Left kidney (tissue), 8 donors: ENCODE measurements around the gene SLC44A3. TPM values are rescaled to one million over a fixed set of nuclear protein-coding genes. Genes with fewer than 3 reads are reported as not detected.
A peak's percentile ranks its signal among the peaks of the same experiment; 100 is the strongest.

Experiments used
- DNase-seq: peaks from one replicate; pipeline ENCODE4 v3.0.0-alpha.2; 2013
- long read RNA-seq, 8 donors: transcript quantifications; one replicate each; lab custom pipeline, GENCODE V29; 2026
- polyA plus RNA-seq: library from polyadenylated mRNA; unstranded; fragments of 120-200 nt; gene quantifications from one replicate; pipeline ENCODE4 v1.2.1, GENCODE V29; 2013; ENCODE audit not compliant: insufficient read length

SLC44A3 gene
- 89.4 TPM for polyA plus RNA-seq
- long read RNA-seq, donor 1, partial matches to known transcripts: 382 of 419 reads
- long read RNA-seq, donor 1, other reads (novel, unspliced or antisense): 34 of 419 reads
- long read RNA-seq, donor 2, partial matches to known transcripts: 16 of 24 reads
- long read RNA-seq, donor 2, other reads (novel, unspliced or antisense): 0 of 24 reads
- long read RNA-seq, donor 3, partial matches to known transcripts: 10 of 16 reads
- long read RNA-seq, donor 3, other reads (novel, unspliced or antisense): 0 of 16 reads
- long read RNA-seq, donor 4, partial matches to known transcripts: 75 of 76 reads
- long read RNA-seq, donor 4, other reads (novel, unspliced or antisense): 0 of 76 reads
- long read RNA-seq, donor 5, transcript SLC44A3-204 (14 exons, 2,061 nt): major isoform, 5 of 36 reads
- long read RNA-seq, donor 5, partial matches to known transcripts: 26 of 36 reads
- long read RNA-seq, donor 5, other reads (novel, unspliced or antisense): 0 of 36 reads
- long read RNA-seq, donor 6, partial matches to known transcripts: 8 of 13 reads
- long read RNA-seq, donor 6, other reads (novel, unspliced or antisense): 0 of 13 reads
- long read RNA-seq, donor 7, transcript SLC44A3-201 (15 exons, 2,388 nt): major isoform, 6 of 26 reads
- long read RNA-seq, donor 7, partial matches to known transcripts: 11 of 26 reads
- long read RNA-seq, donor 7, other reads (novel, unspliced or antisense): 5 of 26 reads
- long read RNA-seq, donor 8, partial matches to known transcripts: 0 of 1 reads
- long read RNA-seq, donor 8, other reads (novel, unspliced or antisense): 0 of 1 reads

- DNase-seq: no peak
Observed at GRCh38 chr1:94819945-94820746, at the start of gene SLC44A3. SLC44A3 (plus strand) TSS chr1:94820357; CDS start chr1:94820452, 95 bp downstream.

DNA sequence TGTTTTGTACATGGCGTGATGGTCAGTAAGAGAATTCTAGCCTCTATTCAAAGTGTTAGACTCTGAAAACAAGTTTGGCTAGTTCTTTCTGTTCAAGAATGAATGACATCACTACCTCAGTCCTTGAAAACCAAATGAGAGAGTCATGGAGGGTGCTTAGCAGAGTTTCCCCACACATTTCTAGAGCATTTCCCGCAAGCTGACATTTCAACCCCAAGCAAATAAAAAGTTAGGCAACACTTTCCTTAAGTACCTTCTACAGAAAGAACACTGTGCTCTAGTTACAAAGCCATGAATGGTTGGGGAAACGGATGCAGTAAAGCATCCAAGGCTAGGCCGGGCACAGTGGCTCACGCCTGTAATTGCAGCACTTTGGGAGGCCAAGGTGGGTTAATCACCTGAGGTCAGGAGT lies 47.9 kb upstream of the SLC44A3 start:
- no peak for DNase-seq

- DNase-seq: no peak
Observed at GRCh38 chr1:94772845-94773244, 47.3 kb upstream of the SLC44A3 start.

DNA sequence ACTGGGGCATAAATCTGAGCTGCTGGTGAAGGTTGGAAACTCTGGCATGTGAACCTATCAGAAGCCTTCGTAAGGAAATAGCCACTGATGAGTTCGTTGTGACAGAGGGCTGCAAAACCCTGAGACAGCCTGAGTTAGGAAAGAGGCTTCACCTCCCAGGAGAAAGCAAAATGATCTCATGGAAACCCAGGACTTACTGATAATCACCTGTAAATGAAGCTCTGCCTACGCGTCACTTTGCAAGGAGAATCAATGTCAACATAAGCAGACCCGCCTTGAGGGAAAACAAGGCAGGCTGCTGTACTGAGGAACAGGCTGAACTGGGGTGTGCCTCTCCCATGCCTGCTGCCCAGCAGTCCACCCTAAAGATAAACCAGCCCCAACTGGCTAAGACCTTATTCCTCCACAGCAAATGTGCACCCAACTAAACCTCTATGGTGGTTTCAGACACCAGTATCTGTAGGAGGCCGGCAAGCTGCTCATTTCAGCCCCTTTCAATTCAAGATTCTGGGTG lies 46.8 kb upstream of the SLC44A3 start:
- DNase-seq: no peak

GRCh38 chr1:94773931-94774422 lies 46.2 kb upstream of the SLC44A3 start:
- peak; percentile 33 for DNase-seq

- no peak for DNase-seq
Observed at GRCh38 chr1:94776474-94776873, 43.7 kb upstream of the SLC44A3 start.

DNA sequence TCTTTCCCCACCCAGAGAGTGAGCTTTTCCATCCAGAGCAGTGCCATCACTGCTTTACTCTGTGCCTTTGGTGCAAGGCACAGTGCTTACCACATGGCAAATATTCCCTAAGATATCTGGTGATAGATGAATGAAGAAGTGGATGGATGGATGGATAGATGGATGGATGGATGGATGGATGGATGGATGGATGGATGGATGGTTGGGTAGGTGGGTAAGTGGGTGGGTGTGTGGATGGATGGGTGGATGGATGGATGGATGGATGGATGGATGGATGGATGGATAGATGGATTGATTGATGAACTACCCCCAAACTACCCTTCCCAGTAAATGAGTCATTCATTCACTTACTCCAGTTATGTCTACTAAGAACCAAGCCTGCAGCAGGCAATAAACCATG lies 42.9 kb upstream of the SLC44A3 start:
- no peak for DNase-seq

DNA sequence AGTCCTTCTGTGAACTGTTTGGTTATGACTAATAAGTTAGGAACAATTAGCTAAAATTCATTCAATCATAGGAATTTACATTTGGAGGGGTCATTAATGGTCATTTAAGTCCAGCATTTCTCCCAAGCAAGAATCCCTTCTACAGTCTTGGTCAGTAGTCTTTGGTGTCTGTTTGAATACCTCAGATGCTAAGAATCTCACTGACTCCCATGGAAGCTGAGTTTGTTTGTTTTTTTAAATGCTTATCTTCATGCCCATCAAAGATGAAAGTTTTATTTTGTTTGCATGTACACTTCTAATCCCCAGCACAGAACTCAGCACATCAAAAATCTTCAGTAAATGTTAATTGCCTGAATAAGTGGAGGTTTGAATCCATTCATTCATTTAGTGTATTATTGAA lies 41.3 kb upstream of the SLC44A3 start:
- DNase-seq: no peak

- peak; percentile 46 for DNase-seq
Observed at GRCh38 chr1:94783342-94784189, 36.6 kb upstream of the SLC44A3 start.

- no peak for DNase-seq
Observed at GRCh38 chr1:94784190-94784515, 36.0 kb upstream of the SLC44A3 start.

DNA sequence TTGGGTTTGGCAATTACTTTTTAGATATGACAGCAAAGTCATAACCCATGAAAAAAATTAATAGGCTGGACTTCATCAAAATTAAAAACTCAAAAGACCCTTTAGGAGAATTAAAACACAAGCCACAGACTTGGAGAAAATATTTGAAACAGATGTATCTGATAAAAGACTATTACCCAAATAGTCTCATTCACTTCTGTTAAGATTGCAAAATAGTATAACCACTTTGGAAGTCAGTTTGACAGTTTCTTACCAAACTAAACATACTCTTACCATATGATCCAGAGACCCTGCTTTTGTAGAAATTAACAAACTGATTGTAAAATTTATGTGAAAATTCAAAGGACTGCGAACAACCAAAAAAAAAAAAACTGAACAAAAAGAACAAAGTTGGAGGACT lies 32.5 kb upstream of the SLC44A3 start:
- DNase-seq: no peak

DNA sequence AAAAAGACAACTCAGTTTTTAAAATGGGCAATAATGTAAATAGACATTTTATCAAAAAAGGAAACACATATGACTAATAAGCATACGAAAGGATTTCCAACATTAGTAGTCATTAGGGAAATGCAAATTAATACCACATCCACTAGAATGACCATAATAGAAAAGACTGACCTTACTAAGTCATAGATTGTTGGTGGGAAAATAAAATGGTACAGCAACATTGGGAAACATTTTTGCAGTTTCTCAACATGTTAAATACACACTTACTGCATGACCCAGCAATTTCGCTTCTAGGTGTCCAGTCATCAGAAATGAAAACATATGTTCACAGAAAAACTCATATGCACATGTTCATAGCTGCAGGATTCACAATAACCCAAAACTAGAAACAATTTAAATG lies 29.9 kb upstream of the SLC44A3 start:
- DNase-seq: no peak

DNA sequence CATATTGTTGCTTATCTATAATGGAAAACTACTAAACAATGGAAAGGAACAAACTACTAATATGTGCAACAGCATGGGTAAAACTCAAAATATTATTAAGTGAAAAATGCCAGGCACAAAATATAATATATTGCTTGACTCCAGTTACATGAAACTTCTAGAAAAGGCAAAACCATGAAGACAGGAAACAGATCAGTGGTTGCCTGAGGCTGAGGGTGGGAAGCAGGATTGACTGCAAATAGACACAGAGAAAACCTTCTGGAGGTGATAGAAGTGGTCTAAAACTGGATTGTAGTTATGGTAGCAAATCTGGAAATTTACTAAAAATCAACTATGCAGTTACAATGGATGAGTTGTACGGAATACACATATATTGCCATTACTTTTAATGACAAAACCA lies 29.5 kb upstream of the SLC44A3 start:
- DNase-seq: no peak

- no peak for DNase-seq
Observed at GRCh38 chr1:94792473-94793295, 27.5 kb upstream of the SLC44A3 start.

GRCh38 chr1:94793296-94793656 lies 26.9 kb upstream of the SLC44A3 start:
- DNase-seq: no peak

- DNase-seq: no peak
Observed at GRCh38 chr1:94795434-94795833, 24.7 kb upstream of the SLC44A3 start.

GRCh38 chr1:94796266-94796665 lies 23.9 kb upstream of the SLC44A3 start:
- no peak for DNase-seq

DNA sequence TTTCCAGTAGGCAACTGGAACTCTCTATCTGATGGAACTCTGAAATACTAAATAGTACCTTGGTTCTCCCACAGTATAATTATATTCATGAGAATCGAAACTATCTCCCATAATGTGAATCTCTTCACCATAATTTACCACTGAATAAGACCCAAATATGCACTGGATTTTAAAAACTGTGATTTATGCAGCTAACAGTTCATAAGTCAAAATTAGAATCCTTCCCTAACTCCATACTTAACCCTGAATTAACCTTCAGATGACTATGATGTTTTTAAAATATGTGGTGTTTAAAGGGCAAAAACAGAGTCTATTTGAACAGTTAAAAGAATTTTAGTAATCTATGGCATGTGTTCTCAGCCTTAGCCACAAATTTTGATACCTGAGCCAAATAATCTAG lies 22.9 kb upstream of the SLC44A3 start:
- DNase-seq: no peak

DNA sequence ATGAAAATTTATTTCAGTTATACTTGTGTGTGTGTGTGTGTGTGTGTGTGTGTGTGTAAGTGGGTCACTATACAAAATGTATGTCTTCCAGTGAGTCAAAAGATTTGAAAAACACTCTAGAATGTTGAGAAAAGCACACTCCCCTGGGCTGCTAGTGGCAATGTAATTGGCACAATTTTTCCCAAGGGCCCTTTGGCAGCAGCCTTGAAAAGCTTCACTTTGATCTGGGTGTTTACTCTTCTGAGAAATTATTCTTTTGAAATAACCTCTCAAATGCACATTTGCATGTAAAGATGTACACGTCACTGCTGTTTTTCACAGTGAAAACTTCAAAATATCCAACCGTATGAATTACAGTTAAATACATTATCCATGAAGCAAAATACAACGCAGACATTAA lies 22.1 kb upstream of the SLC44A3 start:
- DNase-seq: no peak

- DNase-seq: no peak
Observed at GRCh38 chr1:94798462-94798861, 21.7 kb upstream of the SLC44A3 start.
